ENCODE results near the gene TPM1.
A peak's percentile ranks its signal among the peaks of the same experiment; 100 is the strongest.

The TPM1 gene

GRCh38 chr15:63028442-63029110 is 14.0 kb upstream of the TPM1 start:
- Mint-ChIP-seq H3K27ac (no peak overlapping the region), H3K27me3 (peaks cover 11% of the 10 kb centered on the region), H3K4me3 (no peak overlapping the region), H3K36me3 (no peaks in the 10 kb centered on the region), H3K9me3 (no peaks in the 10 kb centered on the region), H3K4me1 (no peaks in the 10 kb centered on the region)

GRCh38 chr15:63029676-63030075 is 12.9 kb upstream of the TPM1 start:
- H3K9me3 Mint-ChIP-seq: no peaks in the 10 kb centered on the region
- H3K4me1 Mint-ChIP-seq: no peaks in the 10 kb centered on the region
- no peaks in the 10 kb centered on the region for H3K36me3 Mint-ChIP-seq
- H3K27ac Mint-ChIP-seq: no peak overlapping the region
- no peak overlapping the region for H3K4me3 Mint-ChIP-seq
- H3K27me3 Mint-ChIP-seq: peaks cover 11% of the 10 kb centered on the region

DNA sequence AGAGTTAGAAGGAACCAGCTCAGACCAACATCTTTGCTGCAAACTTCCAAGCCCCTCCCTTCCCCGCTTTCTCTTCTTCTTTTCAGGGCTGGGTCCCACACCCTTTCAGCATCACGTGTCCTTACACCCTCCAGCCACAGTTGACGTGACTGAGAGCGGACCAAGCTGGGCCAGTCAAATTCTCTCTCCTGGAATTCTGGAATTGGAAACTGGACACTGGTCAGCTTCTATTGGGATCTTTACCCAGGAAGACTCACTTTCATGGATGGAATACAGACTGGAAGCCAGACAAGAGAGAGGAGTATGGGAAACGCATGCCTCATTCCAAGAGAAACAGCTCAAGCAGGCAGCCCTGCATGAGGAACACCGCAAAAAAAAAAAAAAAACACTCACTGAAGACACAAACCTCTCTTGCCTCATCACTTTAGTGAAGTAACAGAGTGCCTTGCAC is 12.4 kb upstream of the TPM1 start:
- Mint-ChIP-seq H3K4me3 (no peak overlapping the region), H3K4me1 (no peaks in the 10 kb centered on the region), H3K27ac (no peak overlapping the region), H3K36me3 (no peaks in the 10 kb centered on the region), H3K27me3 (peaks cover 11% of the 10 kb centered on the region), H3K9me3 (no peaks in the 10 kb centered on the region)

DNA sequence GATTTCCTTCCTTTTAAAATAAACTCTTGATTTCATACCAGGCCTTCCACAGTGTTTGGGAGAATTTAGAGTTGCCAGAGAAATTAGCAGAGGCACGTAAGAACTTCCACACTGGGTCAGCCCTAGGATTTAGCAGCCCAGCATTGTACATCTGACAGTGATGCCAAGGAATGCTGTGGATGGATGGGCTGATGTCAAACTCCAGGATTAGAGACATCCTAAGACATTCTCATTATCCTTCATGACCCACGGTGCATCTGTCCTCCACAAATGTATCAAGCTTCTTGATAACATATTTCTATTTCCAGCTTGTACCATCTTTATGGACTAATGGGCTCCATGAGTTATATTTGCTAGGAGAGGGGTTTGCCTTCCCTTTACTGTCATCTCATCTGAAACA is 8.0 kb upstream of the TPM1 start:
- Mint-ChIP-seq H3K4me3 (no peak overlapping the region), H3K9me3 (no peaks in the 10 kb centered on the region), H3K27ac (no peak overlapping the region), H3K4me1 (no peaks in the 10 kb centered on the region), H3K27me3 (peaks cover 4% of the 10 kb centered on the region), H3K36me3 (no peaks in the 10 kb centered on the region)

- H3K27me3 Mint-ChIP-seq: peaks cover under 1% of the 10 kb centered on the region
- no peaks in the 10 kb centered on the region for H3K9me3 Mint-ChIP-seq
- H3K27ac Mint-ChIP-seq: no peak overlapping the region
- no peaks in the 10 kb centered on the region for H3K36me3 Mint-ChIP-seq
- H3K4me1 Mint-ChIP-seq: no peaks in the 10 kb centered on the region
- no peak overlapping the region for H3K4me3 Mint-ChIP-seq
These were observed 7.3 kb upstream of the TPM1 start for GRCh38 chr15:63035253-63035652.

- Mint-ChIP-seq H3K27ac (no peak overlapping the region), H3K27me3 (peaks cover 7% of the 10 kb centered on the region), H3K4me3 (no peak overlapping the region), H3K36me3 (no peaks in the 10 kb centered on the region), H3K9me3 (no peaks in the 10 kb centered on the region), H3K4me1 (no peaks in the 10 kb centered on the region)
These were observed 6.6 kb upstream of the TPM1 start for GRCh38 chr15:63035977-63036376.

GRCh38 chr15:63037976-63038720 is 4.4 kb upstream of the TPM1 start:
- Mint-ChIP-seq H3K4me3 (no peak overlapping the region), H3K27me3 (peaks cover 18% of the 10 kb centered on the region), H3K9me3 (no peaks in the 10 kb centered on the region), H3K4me1 (peaks cover 3% of the 10 kb centered on the region), H3K36me3 (no peaks in the 10 kb centered on the region), H3K27ac (no peak overlapping the region)

DNA sequence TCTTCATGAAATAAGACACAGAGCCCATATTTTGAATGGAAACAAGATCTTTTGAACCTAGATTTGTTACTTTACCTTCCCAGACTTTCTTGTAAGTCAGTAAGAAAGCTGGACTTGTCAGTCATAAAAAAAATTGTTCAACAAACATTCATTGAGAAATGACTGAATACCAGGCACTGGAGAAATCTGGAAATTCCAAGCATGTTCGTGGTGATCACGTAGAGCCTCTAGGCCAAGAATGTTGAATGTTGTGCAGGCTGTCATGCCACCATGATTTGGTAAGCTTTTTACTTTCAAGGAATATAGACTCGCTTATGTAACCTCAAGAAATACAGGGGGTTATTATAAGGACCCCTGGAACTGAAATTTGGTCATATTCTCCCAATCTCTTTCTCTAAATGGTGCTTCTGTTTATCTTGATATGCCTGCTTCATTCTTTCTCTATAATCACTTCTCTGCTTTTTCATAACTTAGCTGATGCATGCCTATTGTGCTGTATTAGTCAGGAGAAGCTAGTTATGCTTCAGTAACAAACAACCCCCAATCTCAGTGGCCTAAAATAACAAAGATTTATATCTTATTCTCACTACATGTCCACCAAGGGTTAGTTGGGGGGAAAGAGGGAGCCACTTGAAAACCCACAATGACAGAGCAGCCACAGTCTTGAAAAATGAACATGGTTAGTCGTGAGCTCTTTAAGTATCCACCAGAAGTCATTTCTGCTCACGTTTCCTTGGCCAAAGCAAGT is 3.4 kb upstream of the TPM1 start:
- Mint-ChIP-seq H3K4me3 (no peak overlapping the region), H3K36me3 (no peaks in the 10 kb centered on the region), H3K4me1 (peaks cover 6% of the 10 kb centered on the region), H3K27me3 (peaks cover 20% of the 10 kb centered on the region), H3K27ac (no peak overlapping the region), H3K9me3 (no peaks in the 10 kb centered on the region)

DNA sequence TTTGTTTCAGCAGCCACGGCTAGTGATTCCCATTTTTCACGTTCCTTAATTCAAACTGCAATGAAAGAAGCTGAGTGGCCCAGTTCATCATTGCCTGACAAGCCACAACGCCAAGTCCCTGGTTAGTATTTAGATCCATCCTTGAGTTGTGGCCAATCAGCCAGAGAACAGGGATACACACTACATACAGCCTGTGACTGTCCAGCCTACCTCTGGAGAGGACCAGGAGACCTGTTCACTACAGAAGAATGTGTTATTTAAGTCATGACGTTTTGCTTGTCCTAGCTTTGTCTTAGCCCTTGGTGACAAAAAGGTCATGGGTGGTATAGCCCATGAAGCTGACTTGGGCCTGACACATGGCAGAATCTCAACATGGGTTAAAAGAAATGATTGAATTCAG is 2.7 kb upstream of the TPM1 start:
- Mint-ChIP-seq H3K27ac (no peak overlapping the region), H3K36me3 (no peaks in the 10 kb centered on the region), H3K9me3 (no peaks in the 10 kb centered on the region), H3K4me1 (peaks cover 6% of the 10 kb centered on the region), H3K27me3 (peaks cover 26% of the 10 kb centered on the region), H3K4me3 (no peak overlapping the region)

DNA sequence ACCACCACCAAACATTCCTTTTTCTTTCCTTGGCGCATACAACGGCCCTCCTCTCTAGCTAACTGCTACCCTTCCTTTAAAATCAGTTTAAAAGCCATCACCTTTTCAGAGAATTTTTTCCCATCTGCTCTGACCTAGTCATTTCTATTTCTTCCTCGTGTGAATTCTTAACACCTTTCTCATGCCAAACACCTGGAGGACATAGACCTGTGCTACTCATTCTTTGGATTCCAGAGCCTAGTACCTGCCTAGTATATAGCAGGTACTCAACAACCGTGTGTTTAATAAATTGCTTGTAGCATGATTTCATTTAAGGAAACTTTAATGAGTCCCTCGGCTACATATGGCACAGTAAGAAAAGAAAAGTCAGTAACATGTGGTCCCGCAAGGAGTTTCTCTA is 2.0 kb upstream of the TPM1 start:
- Mint-ChIP-seq H3K4me1 (peaks cover 6% of the 10 kb centered on the region), H3K9me3 (no peaks in the 10 kb centered on the region), H3K4me3 (no peak overlapping the region), H3K27ac (no peak overlapping the region), H3K36me3 (no peaks in the 10 kb centered on the region), H3K27me3 (peaks cover 33% of the 10 kb centered on the region)

- H3K36me3 Mint-ChIP-seq: no peaks in the 10 kb centered on the region
- peaks cover 6% of the 10 kb centered on the region for H3K4me1 Mint-ChIP-seq
- no peak overlapping the region for H3K27ac Mint-ChIP-seq
- H3K9me3 Mint-ChIP-seq: no peaks in the 10 kb centered on the region
- H3K4me3 Mint-ChIP-seq: no peak overlapping the region
- peaks cover 37% of the 10 kb centered on the region for H3K27me3 Mint-ChIP-seq
These were observed 1.6 kb upstream of the TPM1 start for GRCh38 chr15:63040954-63041353.

DNA sequence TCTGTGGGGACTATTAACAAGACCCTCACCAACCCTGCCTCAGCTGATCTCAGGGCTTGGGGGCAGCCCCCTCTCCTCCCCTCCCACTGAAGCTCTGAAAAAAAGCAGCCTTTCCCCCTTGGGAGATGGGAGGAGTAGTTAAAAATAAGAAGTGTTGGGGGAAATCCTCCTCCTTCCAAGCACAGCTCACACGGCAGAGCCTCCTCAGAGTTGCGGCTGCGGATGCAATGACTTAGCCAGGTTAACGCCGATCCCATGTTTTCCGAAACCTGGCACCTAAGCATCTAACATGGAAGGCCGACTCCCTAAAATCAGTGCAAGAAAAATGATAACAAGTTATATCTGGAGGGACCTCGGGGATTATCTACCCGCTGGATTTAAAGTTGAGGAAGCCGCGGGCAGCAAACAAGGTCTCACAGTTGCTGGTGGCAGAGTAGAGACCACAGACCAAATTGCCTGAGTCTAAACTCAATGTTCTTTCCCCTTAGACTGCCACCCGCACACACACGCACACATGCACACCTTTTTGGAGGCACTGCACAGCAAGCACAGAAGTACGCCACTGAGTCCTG is 1.1 kb upstream of the TPM1 start:
- Mint-ChIP-seq H3K36me3 (no peaks in the 10 kb centered on the region), H3K27ac (no peak overlapping the region), H3K4me3 (no peak overlapping the region), H3K9me3 (no peaks in the 10 kb centered on the region), H3K4me1 (peaks cover 6% of the 10 kb centered on the region), H3K27me3 (peaks cover 41% of the 10 kb centered on the region)

DNA sequence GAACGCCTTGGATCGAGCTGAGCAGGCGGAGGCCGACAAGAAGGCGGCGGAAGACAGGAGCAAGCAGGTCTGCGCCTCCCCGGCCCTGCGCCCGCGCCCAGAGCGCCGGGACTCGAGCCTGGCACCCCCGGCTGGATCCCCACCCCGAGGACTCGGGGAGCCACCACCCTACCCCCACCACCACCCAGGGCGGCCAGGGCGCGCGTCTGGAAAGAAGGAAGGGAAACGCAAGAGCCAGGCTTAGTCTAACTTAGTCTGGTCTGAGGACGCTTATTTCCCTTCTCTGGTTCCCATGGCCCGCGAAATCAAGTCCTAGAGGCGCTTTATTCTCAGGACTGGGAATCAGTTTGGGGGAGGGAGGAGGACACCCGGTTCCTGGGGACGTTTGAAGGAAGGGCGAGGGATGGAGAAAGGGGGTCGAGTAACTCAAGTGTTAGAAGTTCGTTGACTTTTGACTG is 359 bp downstream of the TPM1 start:
- H3K27ac Mint-ChIP-seq: no peak overlapping the region
- peaks cover 50% of the 10 kb centered on the region for H3K27me3 Mint-ChIP-seq
- no peaks in the 10 kb centered on the region for H3K9me3 Mint-ChIP-seq
- peak overlapping the region; percentile 83 for H3K4me3 Mint-ChIP-seq
- peaks cover 11% of the 10 kb centered on the region for H3K4me1 Mint-ChIP-seq
- no peaks in the 10 kb centered on the region for H3K36me3 Mint-ChIP-seq

- Mint-ChIP-seq H3K4me1 (peaks cover 11% of the 10 kb centered on the region), H3K4me3 (peak overlapping the region; percentile 83), H3K9me3 (no peaks in the 10 kb centered on the region), H3K36me3 (no peaks in the 10 kb centered on the region), H3K27ac (no peak overlapping the region), H3K27me3 (peaks cover 50% of the 10 kb centered on the region)
These were observed 959 bp downstream of the TPM1 start for GRCh38 chr15:63043335-63044076.

- peaks cover 50% of the 10 kb centered on the region for H3K27me3 Mint-ChIP-seq
- no peak overlapping the region for H3K27ac Mint-ChIP-seq
- peaks cover 16% of the 10 kb centered on the region for H3K4me1 Mint-ChIP-seq
- H3K36me3 Mint-ChIP-seq: no peaks in the 10 kb centered on the region
- no peaks in the 10 kb centered on the region for H3K9me3 Mint-ChIP-seq
- peak overlapping the region; percentile 30 for H3K4me3 Mint-ChIP-seq
These were observed 1.6 kb downstream of the TPM1 start for GRCh38 chr15:63044077-63044644.
